GM06990 (cell line): ENCODE results near the gene INPP1.

Source experiments
- DNase-seq: peaks from one replicate; pipeline ENCODE4 v3.0.0-alpha.2; 2011; ENCODE audit not compliant: insufficient read length; ENCODE audit errors: extremely low read depth
- H3K27me3 ChIP-seq: replicated peaks from 2 replicates; pipeline ENCODE4 v1.6.0; 2011; ENCODE audit warnings: low read length; ENCODE audit not compliant: control insufficient read depth, insufficient read depth
- H3K36me3 ChIP-seq: 2 replicates; pipeline ENCODE4 v1.5.1; 2011; ENCODE audit warnings: low read length; ENCODE audit not compliant: control insufficient read depth, insufficient read depth
- H3K4me3 ChIP-seq: replicated peaks from 2 replicates; pipeline ENCODE4 v1.5.1; 2011; ENCODE audit warnings: low read depth, mild to moderate bottlenecking, control low read depth, low read length
- CTCF ChIP-seq: IDR thresholded peaks from 2 replicates; pipeline ENCODE4 v1.5.1; 2011; ENCODE audit warnings: low read length, control low read depth, mild to moderate bottlenecking, inconsistent platforms; ENCODE audit not compliant: insufficient read depth, poor library complexity, severe bottlenecking

Gene INPP1

GRCh38 chr2:190407662-190408537, 64.5 kb downstream of the INPP1 start, which contains the start of gene MFSD6:
Gene MFSD6, plus strand, starts transcription at chr2:190408355. Its CDS starts 27,675 bp downstream, at chr2:190436030.
- Histone ChIP-seq H3K36me3 (no peaks in the 10 kb centered on the region), H3K27me3 (no peaks in the 10 kb centered on the region), H3K4me3 (peak within 1 kb of the TSS; percentile 83)
- TF ChIP-seq CTCF = no peak
- DNase-seq = peak; percentile 78

DNA sequence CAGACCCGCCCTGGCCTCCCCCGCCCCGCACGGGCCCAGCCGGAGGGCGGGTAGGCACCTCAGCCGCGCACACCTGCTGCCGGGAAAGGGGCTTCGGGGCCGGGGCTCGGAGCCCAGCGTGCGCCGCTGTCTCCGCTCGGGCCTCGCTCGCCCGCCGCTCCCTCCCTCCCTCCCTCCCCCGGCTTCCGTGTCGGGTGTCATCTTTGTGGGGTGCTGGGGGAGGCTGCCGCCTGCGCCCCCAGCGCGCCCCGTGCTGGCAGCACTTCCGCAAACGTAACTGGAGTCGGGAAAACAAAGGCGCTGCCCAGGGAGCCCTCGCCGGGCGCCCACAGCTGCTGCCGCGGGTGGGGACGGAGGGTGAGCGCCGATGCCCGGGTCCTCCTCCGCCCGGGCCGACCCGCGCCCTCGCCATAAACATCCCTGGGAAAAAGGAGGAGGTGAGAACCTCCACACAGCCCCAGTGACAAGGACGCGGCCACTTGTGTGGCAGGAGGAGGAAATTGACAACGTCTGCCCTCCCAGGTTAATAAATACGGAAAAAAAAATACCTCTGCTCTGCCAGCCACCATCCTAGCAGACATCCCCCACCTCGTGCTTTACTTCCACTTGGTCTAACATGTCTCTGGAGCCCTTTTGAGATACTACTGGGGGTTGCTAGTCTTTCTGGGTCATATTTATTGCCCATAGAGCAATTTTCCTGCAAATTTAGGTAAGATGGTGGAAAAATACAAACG, 65.3 kb downstream of the INPP1 start:
- Histone ChIP-seq H3K36me3 (no peaks in the 10 kb centered on the region), H3K4me3 (peak overlapping the region; percentile 83), H3K27me3 (no peaks in the 10 kb centered on the region)
- peak; percentile 87 for DNase-seq
- TF ChIP-seq CTCF = no peak

GRCh38 chr2:190409616-190410015, 66.2 kb downstream of the INPP1 start:
- no peak for TF ChIP-seq CTCF
- Histone ChIP-seq H3K27me3 (no peaks in the 10 kb centered on the region), H3K4me3 (peak overlapping the region; percentile 83), H3K36me3 (no peaks in the 10 kb centered on the region)
- DNase-seq = no peak

DNA sequence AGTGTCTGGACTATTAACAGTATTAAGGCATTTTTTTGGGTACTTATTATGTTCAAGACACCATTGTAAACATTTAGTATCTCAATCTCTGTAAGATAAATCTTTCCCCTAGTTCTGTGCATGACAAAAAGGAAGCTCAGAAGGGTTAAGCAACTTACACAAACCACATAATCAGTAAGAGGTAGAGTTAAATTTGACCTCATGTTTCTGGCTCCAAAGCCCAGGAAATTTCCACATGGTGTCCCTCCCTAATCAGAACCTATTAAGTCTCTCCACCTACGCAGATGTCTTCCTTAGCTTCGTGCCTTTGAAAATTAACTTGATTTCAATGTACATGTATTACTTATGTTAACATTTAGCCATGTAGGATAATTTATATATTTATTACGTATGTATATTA, 66.8 kb downstream of the INPP1 start:
- Histone ChIP-seq H3K4me3 (no peak overlapping the region), H3K36me3 (no peaks in the 10 kb centered on the region), H3K27me3 (no peaks in the 10 kb centered on the region)
- no peak for DNase-seq
- TF ChIP-seq CTCF = no peak

- H3K27me3 ChIP-seq = no peaks in the 10 kb centered on the region
- no peak overlapping the region for H3K4me3 ChIP-seq
- H3K36me3 ChIP-seq = no peaks in the 10 kb centered on the region
- TF ChIP-seq CTCF = no peak
- DNase-seq = no peak
These were observed 69.6 kb downstream of the INPP1 start for GRCh38 chr2:190412966-190413365.
